Measurements from ENCODE around the gene WNT9B.
"Not testable (repeated sequence)": the region's sequence is repeated elsewhere in the genome, so short reads cannot be mapped to it uniquely, and the experiment has no call there.

The WNT9B gene

GRCh38 chr17:46822388-46822921 lies 28.9 kb upstream of the WNT9B start:
- DNase-seq, result peak; percentile 64

- DNase-seq, result no peak
Measured at GRCh38 chr17:46823657-46824056, 27.7 kb upstream of the WNT9B start.

GRCh38 chr17:46826116-46826515 lies 25.3 kb upstream of the WNT9B start:
- no peak for DNase-seq

- no peak for DNase-seq
Measured at GRCh38 chr17:46827274-46827673, 24.1 kb upstream of the WNT9B start.

- no peak for DNase-seq
Measured at GRCh38 chr17:46831573-46832330, 19.6 kb upstream of the WNT9B start.

- DNase-seq, result no peak
Measured at GRCh38 chr17:46832331-46832821, 19.0 kb upstream of the WNT9B start.

GRCh38 chr17:46832945-46833839 lies 18.2 kb upstream of the WNT9B start:
- no peak for DNase-seq

GRCh38 chr17:46833840-46834208 lies 17.6 kb upstream of the WNT9B start:
- DNase-seq, result no peak

GRCh38 chr17:46834846-46835245 lies 16.5 kb upstream of the WNT9B start:
- DNase-seq, result no peak

GRCh38 chr17:46836500-46836899 lies 14.9 kb upstream of the WNT9B start:
- DNase-seq, result no peak

GRCh38 chr17:46837521-46837920 lies 13.9 kb upstream of the WNT9B start:
- DNase-seq, result no peak

- DNase-seq, result no peak
Measured at GRCh38 chr17:46839211-46839610, 12.2 kb upstream of the WNT9B start.

- DNase-seq, result not testable (repeated sequence)
Measured at GRCh38 chr17:46840596-46840995, 10.8 kb upstream of the WNT9B start.

- peak; percentile 41 for DNase-seq
Measured at GRCh38 chr17:46841561-46842379, 9.6 kb upstream of the WNT9B start.

GRCh38 chr17:46842835-46843234 lies 8.5 kb upstream of the WNT9B start:
- DNase-seq, result no peak

- DNase-seq, result no peak
Measured at GRCh38 chr17:46847204-46848191, 3.9 kb upstream of the WNT9B start.

GRCh38 chr17:46848534-46848933 lies 2.8 kb upstream of the WNT9B start:
- DNase-seq, result no peak

- no peak for DNase-seq
Measured at GRCh38 chr17:46850688-46851028, 725 bp upstream of the WNT9B start.

- no peak for DNase-seq
Measured at GRCh38 chr17:46853896-46854444, 2.6 kb downstream of the WNT9B start.

GRCh38 chr17:46854515-46854914 lies 3.1 kb downstream of the WNT9B start:
- no peak for DNase-seq

GRCh38 chr17:46854948-46855347 lies 3.6 kb downstream of the WNT9B start:
- no peak for DNase-seq

Measured in activated CD4-positive, alpha-beta T cell treated with anti-CD3 and anti-CD28 coated beads for 48 hours (primary cell).